K562 (cell line): ENCODE measurements around the gene PSMC2. TPM values are rescaled to one million over a fixed set of nuclear protein-coding genes. Genes with fewer than 3 reads are reported as not detected.

Experiments
- ATAC-seq: fragments of 200-7000 bp; cut with Tn5 transposase; 3 replicates; pipeline ENCODE4 v1.9.1; 2020; ENCODE audit warnings: moderate library complexity
- BruUV-seq: library from RNA; stranded (reverse); fragments of 400-500 nt; replicated peaks from 2 replicates; lab custom pipeline; 2021; lab: Mats Ljungman, UMichigan
- CTCF ChIA-PET: fragments of 300-600 bp; formaldehyde crosslinking; extraction: SDS; loops from one replicate; lab custom pipeline; 2021; ENCODE audit warnings: low intra/inter-chr PET ratio; lab: Yijun Ruan, JAX
- POLR2A ChIA-PET: fragments of 300-600, 350-650 bp; sonication (Branson Sonifier 250); formaldehyde crosslinking; extraction: SDS; loops from one replicate; lab custom pipeline; 2021; ENCODE audit warnings: antibody characterized with exemption, inconsistent platforms; lab: Yijun Ruan, JAX
- DNase-seq, 4 experiments: peaks; one replicate each; pipeline versions ENCODE4 v3.0.0 to v3.0.0-alpha.2; 2011 to 2018; ENCODE audit warnings: low spot score in 3 of 4, mixed read lengths in 3 of 4; ENCODE audit errors: extremely low read depth in 1 of 4
- FAIRE-seq: peaks from 2 replicates; lab custom pipeline; 2011; peaks lifted over from hg19 to GRCh38; lab: Jason Lieb, UNC
- H2AFZ ChIP-seq: 2 replicates; pipeline ENCODE4 v1.6.0; 2011; ENCODE audit warnings: low read depth, low read length, control low read depth, inconsistent platforms
- H3K27ac ChIP-seq: fragments of 200-600 bp; 3 replicates; pipeline ENCODE4 v1.8.0; 2011; ENCODE audit warnings: low read depth, mild to moderate bottlenecking, control low read depth, inconsistent platforms, low read length, moderate library complexity, mixed read lengths; ENCODE audit errors: extremely low read depth
- H3K27me3 ChIP-seq, 2 experiments: fragments of 300-600 bp in 1 of 2; 2 replicates in 1 of 2; 3 replicates in 1 of 2; pipeline versions ENCODE4 v1.6.0 to v1.8.0; 2011; ENCODE audit warnings: inconsistent platforms in 2 of 2, low read length in 2 of 2, mild to moderate bottlenecking in 1 of 2, mixed read lengths in 1 of 2, moderate library complexity in 1 of 2; ENCODE audit not compliant: control insufficient read depth in 2 of 2, insufficient read depth in 2 of 2
- H3K36me3 ChIP-seq: fragments of 300-600 bp; 3 replicates; pipeline ENCODE4 v1.8.0; 2011; ENCODE audit warnings: mild to moderate bottlenecking, low read length, inconsistent platforms; ENCODE audit not compliant: control insufficient read depth, insufficient read depth
- H3K4me1 ChIP-seq, 2 experiments: fragments of 200-600 bp in 1 of 2; replicated peaks in 1 of 2; 2 replicates in 1 of 2; 3 replicates in 1 of 2; pipeline versions ENCODE4 v1.5.1 to v1.8.0; 2011; ENCODE audit warnings: inconsistent platforms in 2 of 2, low read length in 2 of 2, mild to moderate bottlenecking in 1 of 2, mixed read lengths in 1 of 2, moderate library complexity in 1 of 2; ENCODE audit not compliant: control insufficient read depth in 2 of 2, insufficient read depth in 2 of 2
- H3K4me2 ChIP-seq: 2 replicates; pipeline ENCODE4 v1.6.1; 2011; ENCODE audit warnings: low read length, control low read depth, inconsistent platforms, mixed read lengths; ENCODE audit not compliant: insufficient read depth
- H3K4me3 ChIP-seq: fragments of 200-600 bp; sonication (generic), shearing (Covaris generic); 2 replicates; pipeline ENCODE4 v1.5.1; 2016; ENCODE audit warnings: control low read depth, inconsistent platforms
- H3K79me2 ChIP-seq: fragments of 200-600 bp; 3 replicates; pipeline ENCODE4 v1.8.0; 2011; ENCODE audit warnings: low read length, inconsistent platforms; ENCODE audit not compliant: control insufficient read depth, insufficient read depth
- H3K9ac ChIP-seq, 2 experiments: 2 replicates each; pipeline versions ENCODE4 v1.6.0 to v1.6.1; 2011; ENCODE audit warnings: low read depth in 2 of 2, low read length in 2 of 2, control low read depth in 1 of 2, inconsistent platforms in 1 of 2, mild to moderate bottlenecking in 1 of 2, mixed read lengths in 1 of 2; ENCODE audit not compliant: insufficient read depth in 1 of 2
- H3K9me1 ChIP-seq: one replicate; pipeline ENCODE4 v1.6.0; 2011; ENCODE audit warnings: inconsistent platforms, mild to moderate bottlenecking, low read length, moderate library complexity; ENCODE audit not compliant: control insufficient read depth, insufficient read depth
- H3K9me3 ChIP-seq: replicated peaks from 2 replicates; pipeline ENCODE4 v1.5.1; 2011; ENCODE audit warnings: low read depth, low read length, inconsistent platforms; ENCODE audit not compliant: control insufficient read depth, insufficient read depth
- H4K20me1 ChIP-seq: replicated peaks from 2 replicates; pipeline ENCODE4 v1.6.1; 2011; ENCODE audit warnings: low read length, inconsistent platforms, mixed read lengths; ENCODE audit not compliant: control insufficient read depth, insufficient read depth
- ARID1B ChIP-seq: fragments of 450-650 bp; IDR thresholded peaks from 2 replicates; pipeline ENCODE4 v1.6.1; 2016; ENCODE audit warnings: antibody characterized with exemption, mild to moderate bottlenecking, inconsistent platforms
- ARID2 ChIP-seq: fragments of 450-650 bp; IDR thresholded peaks from 2 replicates; pipeline ENCODE4 v1.6.1; 2017; ENCODE audit warnings: antibody characterized with exemption, mild to moderate bottlenecking
- BRD4 ChIP-seq: fragments of 200-600 bp; sonication (generic); IDR thresholded peaks from 2 replicates; pipeline ENCODE4 v1.6.1; 2017; ENCODE audit warnings: inconsistent platforms
- HDAC3 ChIP-seq: fragments of 450-650 bp; IDR thresholded peaks from 2 replicates; pipeline ENCODE4 v1.6.1; 2018; ENCODE audit warnings: borderline replicate concordance, mild to moderate bottlenecking, moderate library complexity; ENCODE audit not compliant: partially characterized antibody
- HNRNPUL1 ChIP-seq: fragments of 200-400 bp; formaldehyde crosslinking; IDR thresholded peaks from 2 replicates; pipeline ENCODE4 v1.6.1; 2017; ENCODE audit warnings: low read length
- MAFG ChIP-seq: fragments of 450-650 bp; conservative IDR thresholded peaks from 2 replicates; pipeline ENCODE4 v1.6.1; 2016; ENCODE audit warnings: missing genetic modification characterization, missing compliant biosample characterization
- NFE2 ChIP-seq: IDR thresholded peaks from 2 replicates; pipeline ENCODE4 v1.6.1; 2014; ENCODE audit warnings: antibody characterized with exemption, low read depth
- ZC3H8 ChIP-seq: fragments of 450-650 bp; IDR thresholded peaks from 2 replicates; pipeline ENCODE4 v1.6.1; 2017
- ZNF197 ChIP-seq: fragments of 200-800 bp; sonication (Bioruptor generic); IDR thresholded peaks from 2 replicates; pipeline ENCODE4 v1.6.1; 2016; ENCODE audit warnings: low read depth, missing genetic modification characterization, missing compliant biosample characterization
- ZNF384 ChIP-seq: IDR thresholded peaks from 2 replicates; pipeline ENCODE4 v1.6.1; 2012; ENCODE audit warnings: low read depth, low read length, improper control_type of control experiment
- ZNF717 ChIP-seq: fragments of 250-450 bp; sonication (Bioruptor Pico); IDR thresholded peaks from 2 replicates; pipeline ENCODE4 v1.5.0; 2021
- ZNF764 ChIP-seq: fragments of 250-450 bp; sonication (Bioruptor Pico); IDR thresholded peaks from 2 replicates; pipeline ENCODE4 v1.4.0; 2020; ENCODE audit warnings: low read depth, mild to moderate bottlenecking, moderate library complexity
- whole genome bisulfite sequencing: fragments of 100-300 bp; shearing (Covaris generic); methylation state at CpG from one replicate; pipeline ENCODE4 v1.1.6; 2016; ENCODE audit warnings: low coverage, mixed read lengths; ENCODE audit not compliant: insufficient coverage; ENCODE audit errors: missing lambda C conversion rate; 5-methylcytosine and 5-hydroxymethylcytosine counted together
- in situ Hi-C: fragments of 300-500 bp; cut with MboI; formaldehyde crosslinking; loops from 4 replicates; pipeline ENCODE4 v1.15.0; 2018; ENCODE audit warnings: inconsistent platforms, mixed read lengths
- intact Hi-C: fragments of 100-400 bp; cut with micrococcal nuclease; formaldehyde crosslinking; loops from 2 replicates; pipeline ENCODE4 v1.14.2; 2022
- polyA plus RNA-seq, 8 experiments: library from polyadenylated mRNA; depleted of rRNA in 4 of 8; stranded (reverse) in 5 of 8; unstranded in 3 of 8; fragments of >200 nt; fragmentation: Nextera tagmentation in 2 of 8; fragmentation: Illumina TruSeq in 1 of 8; extraction: Ambion mirVana in 2 of 8; extraction: Trizol in 1 of 8; gene quantifications; 2 replicates each; pipeline versions ENCODE4 v1.2.1 to v1.2.3, GENCODE V29; 2011 to 2014; ENCODE audit warnings: inconsistent platforms in 1 of 8, missing spikeins in 1 of 8
- total RNA-seq, 7 experiments: library from RNA; depleted of rRNA in 6 of 7; stranded (reverse); fragments of >200 nt in 6 of 7; fragmentation: Illumina TruSeq in 2 of 7; extraction: Trizol in 2 of 7; gene quantifications; 2 replicates each; pipeline versions ENCODE4 v1.2.1 to v1.2.3, GENCODE V29; 2011 to 2021; ENCODE audit warnings: low replicate concordance in 1 of 7
- TF ChIP-seq, protein P1 (sequence below), 2 experiments: fragments of 200-800 bp in 1 of 2; sonication (Bioruptor generic) in 1 of 2; sonication (generic) in 1 of 2; formaldehyde crosslinking in 1 of 2; IDR thresholded peaks in 1 of 2; conservative IDR thresholded peaks in 1 of 2; 2 replicates each; pipeline versions ENCODE4 v1.5.0 to v1.6.1; 2016 to 2020; ENCODE audit warnings: missing compliant biosample characterization in 1 of 2, missing genetic modification characterization in 1 of 2, missing genetic modification reagents in 1 of 2
- TF ChIP-seq, protein P2 (sequence below): fragments of 450-650 bp; IDR thresholded peaks from 2 replicates; pipeline ENCODE4 v1.6.1; 2017; ENCODE audit warnings: antibody characterized with exemption

PSMC2 gene
- total and polyA plus RNA-seq, 9 of the 15 experiments (the other 6 are each of a cell fraction or from before 2014, with no cell fraction given) = 316 to 1,105 (median 511) TPM

GRCh38 chr7:103382032-103382402 is 34.6 kb downstream of the PSMC2 start:
- CTCF ChIA-PET = no interaction called here
- BruUV-seq = no TSS peak
- peak overlapping the region; percentile 25; the same call in 1 of the 3 replicates for H3K27ac ChIP-seq
- no peak for FAIRE-seq
- 0 out of 2 replicates have a peak, but pooled peaks have one; percentile 12 for TF ChIP-seq MAFG (tag)
- no peak for TF ChIP-seq ZNF764 (CRISPR knock-in tag)
- TF ChIP-seq ZC3H8 = no peak
- TF ChIP-seq NFE2 = 0 out of 2 replicates have a peak, but pooled peaks have one; percentile 37
- 0 out of 2 replicates have a peak, but pooled peaks have one; percentile 7 for TF ChIP-seq ARID1B
- peak overlapping the region; percentile 79 for H2AFZ ChIP-seq
- peak overlapping the region; percentile 67 for H3K4me2 ChIP-seq
- H3K79me2 ChIP-seq = no peaks in the 10 kb centered on the region
- H3K36me3 ChIP-seq = no peaks in the 10 kb centered on the region; the same call in 2 of the 3 replicates
- intact Hi-C loops (no loop called here), in situ Hi-C loops (no loop called here)
- no peak overlapping the region for H3K4me3 ChIP-seq
- H3K9ac ChIP-seq = no peak overlapping the region
- no peaks in the 10 kb centered on the region; a peak in 1 of 5 replicates for H3K27me3 ChIP-seq
- no peak for DNase-seq
- WGBS = 3% methylated on average over 4 of the region's 5 CpGs
- POLR2A ChIA-PET = no interaction called here
- no peaks in the 10 kb centered on the region; the same call in 1 of the 2 replicates for H3K9me3 ChIP-seq
- peak; percentile 41 for ATAC-seq
- peaks cover 3% of the 10 kb centered on the region for H3K9me1 ChIP-seq
- no peaks in the 10 kb centered on the region; the same call in 1 of the 2 replicates for H4K20me1 ChIP-seq
- H3K4me1 ChIP-seq = peaks cover 4 to 18% of the 10 kb centered on the region in 2 experiments; a peak in 4 of 5 replicates

DNA sequence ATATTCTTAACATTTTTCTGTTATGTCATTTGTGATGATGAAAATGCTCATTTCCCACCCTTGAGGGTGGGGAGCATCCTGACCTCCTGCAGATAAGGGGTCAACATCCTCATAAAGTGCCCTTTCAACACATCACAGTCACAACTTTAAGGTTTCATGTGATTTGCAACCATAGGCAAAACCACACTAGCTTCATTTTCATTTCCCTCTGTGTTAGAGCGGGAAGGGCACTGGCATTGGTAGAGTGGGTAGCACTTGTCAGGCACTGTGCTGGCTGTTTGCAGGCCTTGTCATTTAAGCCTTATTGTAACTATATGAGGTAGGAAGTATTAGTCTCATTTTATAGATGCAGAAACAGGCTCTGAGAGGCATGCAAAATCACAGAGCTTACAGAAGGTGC is 39.8 kb downstream of the PSMC2 start:
- Histone ChIP-seq H3K4me1 (no peaks in the 10 kb centered on the region), H3K36me3 (no peaks in the 10 kb centered on the region), H3K9me1 (no peaks in the 10 kb centered on the region), H3K27me3 (peaks cover 10% of the 10 kb centered on the region in 2 experiments; a peak in 3 of 5 replicates), H3K9ac (no peak overlapping the region), H3K9me3 (no peaks in the 10 kb centered on the region), H3K4me2 (no peak overlapping the region), H2AFZ (no peak overlapping the region), H3K79me2 (no peaks in the 10 kb centered on the region), H3K4me3 (no peak overlapping the region), H3K27ac (no peak overlapping the region), H4K20me1 (no peaks in the 10 kb centered on the region)
- BruUV-seq = no TSS peak
- in situ Hi-C loops (no loop called here), intact Hi-C loops (no loop called here)
- 11% methylated on average over 1 of the region's 1 CpG for WGBS
- DNase-seq (no peak), FAIRE-seq (no peak), ATAC-seq (no peak)
- POLR2A ChIA-PET = interaction anchor here (0.6 to 1.7 kb wide), 4 partner anchors 11 to 183 kb away, joined by 3 to 4 read pairs (median 4); no protein-coding TSS in a partner anchor
- CTCF ChIA-PET = no interaction called here
- TF ChIP-seq HNRNPUL1 (no peak), ZNF384 (no peak), ZNF197 (CRISPR knock-in tag) (no peak), HDAC3 (no peak), ARID2 (no peak), BRD4 (no peak), ZNF717 (CRISPR knock-in tag) (no peak)
- TF ChIP-seq, protein P1, sequence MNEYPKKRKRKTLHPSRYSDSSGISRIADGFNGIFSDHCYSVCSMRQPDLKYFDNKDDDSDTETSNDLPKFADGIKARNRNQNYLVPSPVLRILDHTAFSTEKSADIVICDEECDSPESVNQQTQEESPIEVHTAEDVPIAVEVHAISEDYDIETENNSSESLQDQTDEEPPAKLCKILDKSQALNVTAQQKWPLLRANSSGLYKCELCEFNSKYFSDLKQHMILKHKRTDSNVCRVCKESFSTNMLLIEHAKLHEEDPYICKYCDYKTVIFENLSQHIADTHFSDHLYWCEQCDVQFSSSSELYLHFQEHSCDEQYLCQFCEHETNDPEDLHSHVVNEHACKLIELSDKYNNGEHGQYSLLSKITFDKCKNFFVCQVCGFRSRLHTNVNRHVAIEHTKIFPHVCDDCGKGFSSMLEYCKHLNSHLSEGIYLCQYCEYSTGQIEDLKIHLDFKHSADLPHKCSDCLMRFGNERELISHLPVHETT (CRISPR knock-in tag; conservative IDR thresholded peaks at IDR 0.05 in 1 of 2, IDR thresholded peaks at IDR 0.05 in 1 of 2) = no peak
- TF ChIP-seq, protein P2, sequence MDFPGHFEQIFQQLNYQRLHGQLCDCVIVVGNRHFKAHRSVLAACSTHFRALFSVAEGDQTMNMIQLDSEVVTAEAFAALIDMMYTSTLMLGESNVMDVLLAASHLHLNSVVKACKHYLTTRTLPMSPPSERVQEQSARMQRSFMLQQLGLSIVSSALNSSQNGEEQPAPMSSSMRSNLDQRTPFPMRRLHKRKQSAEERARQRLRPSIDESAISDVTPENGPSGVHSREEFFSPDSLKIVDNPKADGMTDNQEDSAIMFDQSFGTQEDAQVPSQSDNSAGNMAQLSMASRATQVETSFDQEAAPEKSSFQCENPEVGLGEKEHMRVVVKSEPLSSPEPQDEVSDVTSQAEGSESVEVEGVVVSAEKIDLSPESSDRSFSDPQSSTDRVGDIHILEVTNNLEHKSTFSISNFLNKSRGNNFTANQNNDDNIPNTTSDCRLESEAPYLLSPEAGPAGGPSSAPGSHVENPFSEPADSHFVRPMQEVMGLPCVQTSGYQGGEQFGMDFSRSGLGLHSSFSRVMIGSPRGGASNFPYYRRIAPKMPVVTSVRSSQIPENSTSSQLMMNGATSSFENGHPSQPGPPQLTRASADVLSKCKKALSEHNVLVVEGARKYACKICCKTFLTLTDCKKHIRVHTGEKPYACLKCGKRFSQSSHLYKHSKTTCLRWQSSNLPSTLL = no peak
